ENCODE data around the gene GOLGA2.
"Not testable (repeated sequence)": the region's sequence is repeated elsewhere in the genome, so short reads cannot be mapped to it uniquely, and the experiment has no call there.

GOLGA2 gene

GRCh38 chr9:128293091-128293490 is 17.3 kb upstream of the GOLGA2 start:
- no peak for DNase-seq

- DNase-seq, result no peak
These were observed 16.2 kb upstream of the GOLGA2 start for GRCh38 chr9:128292009-128292408.

DNA sequence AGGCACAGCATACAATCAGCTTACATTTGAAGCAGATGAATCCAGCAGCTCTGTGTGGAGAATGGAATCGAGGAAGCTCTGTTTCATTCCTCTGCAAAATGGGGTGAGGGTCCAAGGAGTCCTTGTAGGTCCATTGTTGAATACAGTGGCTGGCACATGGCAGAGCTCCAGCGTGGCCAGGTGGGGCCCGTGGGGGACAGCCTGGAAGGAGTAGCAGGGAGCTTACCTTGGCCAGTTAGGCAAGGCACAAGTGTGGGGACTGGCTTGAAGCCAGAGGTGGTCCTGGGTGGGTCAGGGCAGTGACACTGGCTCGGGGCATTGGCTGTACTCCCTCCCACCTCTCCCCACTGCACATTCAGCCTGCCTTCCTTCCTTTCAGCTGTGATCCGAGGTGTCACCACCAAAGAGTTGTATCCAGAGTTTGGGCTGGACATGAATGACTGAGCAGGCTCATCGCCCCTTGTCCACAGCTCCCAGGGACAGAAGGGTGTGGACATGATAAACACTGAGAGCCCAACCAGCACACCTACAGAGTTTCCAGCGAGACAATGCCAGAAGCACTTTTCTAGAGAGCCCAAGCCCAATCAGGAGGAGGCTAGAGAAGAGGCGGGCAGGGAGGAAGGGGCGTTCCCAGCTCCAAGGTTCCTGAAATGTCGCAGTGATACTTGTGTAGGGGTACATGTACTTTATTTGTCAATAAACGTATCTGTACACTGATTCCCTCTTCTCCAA is 12.6 kb upstream of the GOLGA2 start:
- DNase-seq, result no peak

- DNase-seq, result no peak
These were observed 10.6 kb upstream of the GOLGA2 start for GRCh38 chr9:128286440-128286839.

GRCh38 chr9:128285033-128285784 is 9.4 kb upstream of the GOLGA2 start:
- DNase-seq, result no peak

DNA sequence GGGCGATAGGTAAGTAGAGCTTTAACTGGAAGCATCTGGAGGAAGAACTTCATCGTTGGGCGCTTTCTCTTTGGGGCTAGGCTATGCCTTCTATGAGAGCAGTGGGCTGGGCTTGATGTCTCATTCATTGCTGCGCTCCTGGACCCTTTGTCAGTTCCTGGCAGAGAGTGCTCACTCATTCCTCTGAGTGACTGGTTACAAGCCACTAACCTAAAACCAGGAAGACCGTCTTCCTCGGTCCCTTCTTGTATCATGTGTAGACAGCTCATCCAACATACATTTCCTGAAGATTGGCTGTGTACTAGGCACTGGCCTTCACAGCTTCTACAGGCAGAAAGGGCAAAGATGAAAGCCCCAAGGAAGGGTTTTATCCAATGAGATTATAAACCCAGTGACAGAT is 6.7 kb upstream of the GOLGA2 start:
- peak; percentile 42 for DNase-seq

- DNase-seq, result no peak
These were observed 4.3 kb upstream of the GOLGA2 start for GRCh38 chr9:128280084-128280622.

DNA sequence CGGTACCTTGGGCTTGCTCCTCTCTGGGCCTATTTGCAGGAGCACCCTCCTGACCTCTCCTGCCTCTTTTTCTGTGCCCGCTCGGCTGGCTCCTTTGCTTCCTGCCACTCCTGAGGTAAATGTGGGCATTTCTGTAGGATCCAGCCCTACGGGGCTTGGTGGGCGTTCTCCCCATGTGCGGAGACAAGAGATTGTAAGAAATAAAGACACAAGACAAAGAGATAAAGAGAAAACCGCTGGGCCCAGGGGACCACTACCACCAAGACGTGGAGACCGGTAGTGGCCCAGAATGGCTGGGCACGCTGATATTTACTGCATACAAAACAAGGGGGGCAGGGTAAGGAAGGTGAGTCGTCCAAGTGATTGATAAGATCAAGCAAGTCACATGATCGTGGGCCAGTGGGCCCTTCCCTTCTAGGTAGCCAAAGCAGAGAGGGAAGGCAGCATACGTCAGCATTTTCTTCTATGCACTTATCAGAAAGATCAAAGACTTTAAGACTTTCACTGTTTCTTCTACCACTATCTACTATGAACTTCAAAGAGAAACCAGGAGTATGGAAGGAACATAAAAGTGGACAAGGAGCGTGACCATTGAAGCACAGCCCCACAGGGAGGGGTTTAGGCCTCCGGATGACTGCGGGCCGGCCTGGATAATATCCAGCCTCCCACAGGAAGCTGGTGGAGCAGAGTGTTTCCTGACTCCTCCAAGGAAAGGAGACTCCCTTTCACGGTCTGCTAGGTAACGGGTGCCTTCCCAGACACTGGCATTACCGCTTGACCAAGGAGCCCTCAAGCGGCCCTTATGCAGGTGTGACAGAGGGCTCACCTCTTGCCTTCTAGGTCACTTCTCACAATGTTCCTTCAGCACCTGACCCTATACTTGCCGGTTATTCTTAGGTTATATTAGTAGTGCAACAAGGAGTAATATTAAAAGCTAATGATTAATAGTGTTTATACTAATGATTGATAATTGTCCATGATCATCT is 3.6 kb upstream of the GOLGA2 start:
- not testable (repeated sequence) for DNase-seq

DNA sequence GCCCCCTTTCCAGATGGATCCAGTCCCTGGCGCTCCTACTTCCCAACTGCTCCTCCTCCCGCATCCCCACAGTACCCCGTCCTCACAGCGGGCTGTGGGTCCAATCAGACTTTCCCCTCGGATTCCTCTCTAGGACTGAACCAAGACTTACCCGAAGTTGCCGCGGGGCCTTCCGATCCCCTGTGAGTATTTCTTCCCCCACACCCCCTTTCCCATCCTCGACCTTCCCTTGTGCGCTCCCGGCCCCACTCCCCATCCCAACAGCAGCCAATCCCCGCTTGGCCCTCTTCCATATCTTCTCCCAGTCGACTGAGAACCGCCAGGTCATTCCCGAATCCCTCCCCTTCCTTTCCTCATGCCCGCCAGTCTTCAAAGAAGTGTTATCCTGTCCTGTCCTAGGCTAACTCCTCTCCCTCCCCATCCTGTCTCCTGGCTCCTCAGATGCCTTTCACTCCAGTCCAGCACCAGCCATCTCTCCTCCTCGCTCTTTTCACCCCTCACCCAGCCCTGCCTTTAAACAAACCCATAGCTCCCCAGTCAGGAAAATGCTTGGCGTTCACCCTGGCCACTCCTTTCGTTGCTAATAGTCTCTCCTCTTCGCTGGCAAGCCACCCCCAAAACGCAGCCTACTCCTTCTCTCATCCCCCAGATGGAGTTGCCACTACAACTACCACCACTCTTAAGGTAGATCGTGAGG is 915 bp upstream of the GOLGA2 start:
- DNase-seq, result no peak

DNA sequence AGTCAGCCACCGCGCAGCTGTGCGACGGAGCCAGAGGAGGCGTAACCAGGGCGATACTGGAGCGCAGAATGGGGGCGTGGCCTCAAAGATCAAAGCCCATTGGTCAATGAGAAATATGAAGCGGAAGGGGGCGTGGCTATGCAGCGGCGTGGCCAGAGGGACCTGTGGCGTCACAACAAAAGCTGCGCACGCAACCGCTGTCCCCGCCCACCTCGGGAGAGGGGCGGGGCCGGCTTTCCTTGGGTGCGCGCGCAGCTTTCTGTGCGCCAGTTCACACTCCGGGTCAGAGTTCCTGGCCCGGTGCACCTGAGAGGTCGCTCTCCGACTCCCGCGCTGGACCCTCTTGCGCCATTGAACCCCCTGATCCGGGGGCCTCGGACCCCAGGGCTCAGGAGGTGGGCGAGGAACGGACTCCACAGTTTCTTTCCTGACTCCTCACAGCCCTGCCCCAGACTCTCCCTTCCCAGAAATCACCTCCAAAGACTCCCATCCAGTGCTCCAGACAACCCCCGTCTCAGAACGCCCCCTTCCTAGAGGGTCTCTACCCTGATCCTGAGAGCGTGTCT is 284 bp upstream of the GOLGA2 start, which contains the start of gene SWI5:
TSS of gene SWI5 (plus strand) at position 269 of the 566 bp plus-strand sequence.
- DNase-seq, result peak; percentile 91

DNA sequence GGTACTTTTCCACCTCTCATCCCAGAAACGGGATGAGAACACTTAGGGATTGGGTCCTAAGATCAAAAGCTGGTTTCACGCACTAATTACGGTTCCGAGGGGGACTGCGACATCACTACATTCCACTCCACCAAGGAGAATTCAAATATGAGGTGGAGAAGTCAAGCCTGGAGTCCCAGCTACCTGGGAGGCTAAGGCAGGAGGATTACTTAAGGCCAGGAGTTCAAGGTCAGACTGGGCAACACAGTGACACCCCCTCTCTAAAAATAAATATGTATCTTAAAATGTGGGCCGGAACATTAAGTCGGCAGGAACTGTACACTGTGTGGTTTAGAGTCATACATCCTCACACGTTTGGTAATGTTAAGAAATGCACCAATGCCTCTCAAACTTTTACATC is 1.6 kb downstream of the GOLGA2 start:
- DNase-seq, result no peak

GRCh38 chr9:128271512-128271911 is 4.3 kb downstream of the GOLGA2 start:
- DNase-seq, result no peak

GRCh38 chr9:128271112-128271511 is 4.7 kb downstream of the GOLGA2 start:
- no peak for DNase-seq

DNA sequence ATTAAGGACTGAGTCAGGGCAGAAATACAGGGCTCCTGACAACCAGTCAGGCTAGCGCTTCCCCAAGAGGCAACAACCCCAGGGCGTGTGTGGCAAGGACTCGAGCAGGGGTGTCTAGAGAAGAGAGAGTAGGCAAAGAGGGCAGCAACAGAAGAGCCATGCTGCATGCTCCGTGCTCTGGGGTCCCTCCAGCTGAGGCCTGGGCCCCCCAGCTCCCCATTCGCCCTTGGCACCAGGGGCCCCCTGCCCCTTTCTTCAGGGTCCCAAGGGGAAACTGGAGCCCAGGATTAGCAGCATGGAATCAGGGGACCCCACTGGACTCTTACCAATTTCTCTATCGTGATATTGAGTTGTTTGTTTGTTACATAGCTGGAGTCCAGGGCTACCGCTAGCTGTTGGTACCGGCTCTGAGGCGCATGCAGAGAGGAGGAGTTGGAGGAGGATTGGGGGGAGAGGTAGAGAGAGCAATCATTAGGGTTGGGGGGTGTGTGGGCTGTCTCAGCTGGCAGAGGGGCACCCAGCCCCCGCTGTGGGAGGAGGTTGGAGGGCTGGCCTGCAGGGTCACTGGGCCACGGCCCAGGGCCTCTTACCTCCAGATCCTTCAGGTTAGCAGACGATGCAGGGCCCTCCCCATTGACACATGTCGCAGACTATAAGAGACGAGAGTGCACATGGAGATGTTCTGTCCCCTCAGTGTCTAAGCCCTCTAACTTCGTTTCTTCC is 8.8 kb downstream of the GOLGA2 start:
- no peak for DNase-seq

DNA sequence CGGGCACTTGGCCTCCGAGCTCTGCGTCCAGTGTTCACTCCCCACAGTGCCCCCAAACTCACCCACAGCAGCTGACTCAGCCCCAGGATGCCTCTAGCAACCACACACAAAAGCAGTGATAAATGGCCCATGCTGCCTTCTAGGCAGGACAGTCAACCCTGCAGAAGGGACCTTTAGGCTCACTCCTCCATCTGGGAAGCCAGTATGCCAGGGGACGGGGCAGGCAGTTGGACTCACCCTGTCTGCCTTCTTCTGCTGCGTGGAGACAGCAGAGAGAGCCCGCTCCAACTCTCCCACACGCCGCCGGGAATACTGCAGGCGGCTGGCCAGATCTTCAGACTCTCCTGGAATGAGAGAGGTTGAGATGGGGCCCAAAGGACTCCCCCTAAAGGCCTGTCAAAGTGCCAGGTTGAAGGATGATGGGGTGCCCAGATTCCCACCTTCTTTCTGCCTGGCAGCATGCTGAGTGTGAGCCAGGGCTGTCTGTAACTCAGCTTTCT is 10.4 kb downstream of the GOLGA2 start:
- no peak for DNase-seq

- no peak for DNase-seq
These were observed 13.1 kb downstream of the GOLGA2 start for GRCh38 chr9:128262687-128263086.

DNA sequence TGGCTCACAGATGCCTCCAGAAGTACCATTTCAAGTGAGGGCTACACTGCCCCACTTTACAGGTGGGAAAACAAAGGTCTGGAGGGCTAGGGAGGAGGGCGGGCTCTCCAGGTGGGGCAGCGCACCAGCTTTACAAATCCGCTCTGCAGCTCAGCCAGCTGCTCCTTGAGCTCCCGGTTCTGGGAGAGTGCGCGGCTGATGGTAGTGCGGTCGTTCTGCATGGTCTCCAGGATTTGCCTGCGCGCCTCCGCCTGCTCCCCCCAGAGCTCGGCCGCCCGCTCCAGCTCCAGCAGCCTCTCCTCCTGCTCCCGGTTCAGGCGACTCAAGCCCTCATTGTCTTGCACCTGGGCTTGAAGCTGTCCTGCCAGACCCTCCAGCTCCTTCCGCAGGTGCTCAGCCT is 15.5 kb downstream of the GOLGA2 start:
- DNase-seq, result no peak

- DNase-seq, result no peak
These were observed 16.7 kb downstream of the GOLGA2 start for GRCh38 chr9:128259156-128259555.

DNA sequence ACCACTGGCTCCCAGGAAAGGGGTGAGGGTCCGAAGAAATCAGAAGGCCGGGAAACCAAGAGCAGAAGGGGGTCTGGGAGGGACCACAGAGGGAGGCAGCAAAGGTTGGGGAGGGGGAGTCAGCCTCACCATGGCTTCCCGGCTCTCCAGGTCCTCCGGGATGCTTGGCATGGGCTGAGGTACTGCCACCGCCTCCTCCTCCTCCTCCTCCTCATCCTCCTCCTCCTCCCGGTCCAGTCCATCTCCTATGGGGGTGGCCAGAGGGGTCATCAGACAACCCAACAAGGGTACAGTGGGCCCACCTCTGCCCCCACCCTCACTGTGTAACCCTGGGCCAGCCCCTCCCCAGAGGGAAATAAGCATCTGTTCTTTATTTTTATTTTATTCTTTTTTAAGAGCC is 17.5 kb downstream of the GOLGA2 start:
- no peak for DNase-seq

GRCh38 chr9:128257907-128258306 is 17.9 kb downstream of the GOLGA2 start:
- DNase-seq, result no peak
